Stimulated activated naive B cell treated with anti-CD40 and anti-IgM and Interleukin-4, amounts not matched to agents 10 μg/mL and 1 μg/mL and 100 μg/mL, for 72 hours (primary cell): ENCODE data around the gene PAX5.

Source experiments
- ATAC-seq, 2 donors: fragments of 150-1000 bp; cut with Tn5 transposase; replicated peaks; 2 replicates each; pipeline ENCODE4 v1.10.0; 2021; ENCODE audit warnings: moderate library complexity in 1 of 2
- DNase-seq: peaks from one replicate; pipeline ENCODE4 v3.0.0; 2021
- H3K27ac Mint-ChIP-seq: one replicate; pipeline ENCODE4 v1.8.0; 2022; ENCODE audit warnings: mild to moderate bottlenecking, mixed read lengths
- H3K27me3 Mint-ChIP-seq, 2 donors: one replicate each; pipeline ENCODE4 v1.8.0; 2022; ENCODE audit warnings: mixed read lengths in 2 of 2
- H3K36me3 Mint-ChIP-seq, 2 donors: one replicate each; pipeline ENCODE4 v1.8.0; 2022; ENCODE audit warnings: mixed read lengths in 2 of 2, mild to moderate bottlenecking in 1 of 2
- H3K4me1 Mint-ChIP-seq, 2 donors: one replicate each; pipeline ENCODE4 v1.8.0; 2022; ENCODE audit warnings: mixed read lengths in 2 of 2, mild to moderate bottlenecking in 1 of 2
- H3K4me3 Mint-ChIP-seq, 2 donors: one replicate each; pipeline ENCODE4 v1.8.0; 2022; ENCODE audit warnings: mild to moderate bottlenecking in 2 of 2, mixed read lengths in 2 of 2, moderate library complexity in 1 of 2
- H3K9me3 Mint-ChIP-seq, 2 donors: one replicate each; pipeline ENCODE4 v1.8.0; 2022; ENCODE audit warnings: mixed read lengths in 2 of 2, mild to moderate bottlenecking in 1 of 2

PAX5 gene

GRCh38 chr9:36928670-36929349 is 105.3 kb downstream of the PAX5 start:
- H3K4me3 Mint-ChIP-seq: peak overlapping the region; percentile 64 to 67
- H3K27ac Mint-ChIP-seq: peak overlapping the region; percentile 82
- DNase-seq (peak; percentile 46), ATAC-seq (peak; percentile 84 to 92)
- no peaks in the 10 kb centered on the region for H3K27me3 Mint-ChIP-seq
- peaks cover 5 to 6% of the 10 kb centered on the region in 2 donors for H3K9me3 Mint-ChIP-seq
- peaks cover 77 to 87% of the 10 kb centered on the region in 2 donors for H3K36me3 Mint-ChIP-seq
- H3K4me1 Mint-ChIP-seq: peaks cover 72 to 96% of the 10 kb centered on the region in 2 donors

- peaks cover 72 to 97% of the 10 kb centered on the region in 2 donors for H3K4me1 Mint-ChIP-seq
- peaks cover 4 to 5% of the 10 kb centered on the region in 2 donors for H3K9me3 Mint-ChIP-seq
- peak overlapping the region in 1 of 2 donors; percentile 15 for H3K4me3 Mint-ChIP-seq
- H3K27ac Mint-ChIP-seq: peak overlapping the region; percentile 82
- peaks cover 77 to 86% of the 10 kb centered on the region in 2 donors for H3K36me3 Mint-ChIP-seq
- H3K27me3 Mint-ChIP-seq: no peaks in the 10 kb centered on the region
- ATAC-seq: peak in 1 of 2 donors; percentile 21
- DNase-seq: no peak
These were observed 105.9 kb downstream of the PAX5 start for GRCh38 chr9:36928210-36928609.

- peak overlapping the region; percentile 94 for H3K27ac Mint-ChIP-seq
These were observed 109.2 kb downstream of the PAX5 start for GRCh38 chr9:36924757-36925432.

GRCh38 chr9:36924071-36924470 is 110.0 kb downstream of the PAX5 start:
- DNase-seq (no peak), ATAC-seq (peak; percentile 64 to 69)
- Mint-ChIP-seq H3K4me1 (peaks cover 64 to 95% of the 10 kb centered on the region in 2 donors), H3K36me3 (peaks cover 82 to 87% of the 10 kb centered on the region in 2 donors), H3K27me3 (no peaks in the 10 kb centered on the region), H3K9me3 (peaks cover 0 to 3% of the 10 kb centered on the region in 2 donors), H3K27ac (peak overlapping the region; percentile 94), H3K4me3 (peak overlapping the region in 1 of 2 donors; percentile 54)

More at GRCh38 chr9:36924757-36925432, 109.2 kb downstream of the PAX5 start:
- Mint-ChIP-seq H3K4me3 (peak overlapping the region; percentile 2 to 54), H3K27me3 (no peaks in the 10 kb centered on the region), H3K9me3 (peaks cover 0 to 1% of the 10 kb centered on the region in 2 donors), H3K4me1 (peaks cover 72 to 95% of the 10 kb centered on the region in 2 donors), H3K36me3 (peaks cover 76 to 86% of the 10 kb centered on the region in 2 donors)
- ATAC-seq (no peak), DNase-seq (no peak)

- H3K36me3 Mint-ChIP-seq: peaks cover 80 to 87% of the 10 kb centered on the region in 2 donors
- peak overlapping the region in 1 of 2 donors; percentile 12 for H3K4me3 Mint-ChIP-seq
- H3K4me1 Mint-ChIP-seq: peaks cover 58 to 95% of the 10 kb centered on the region in 2 donors
- DNase-seq (no peak), ATAC-seq (no peak)
- peaks cover 0 to 2% of the 10 kb centered on the region in 2 donors for H3K9me3 Mint-ChIP-seq
- H3K27me3 Mint-ChIP-seq: no peaks in the 10 kb centered on the region
- peak overlapping the region; percentile 94 for H3K27ac Mint-ChIP-seq
These were observed 110.9 kb downstream of the PAX5 start for GRCh38 chr9:36923025-36923625.

- Mint-ChIP-seq H3K27me3 (no peaks in the 10 kb centered on the region), H3K36me3 (peaks cover 79 to 89% of the 10 kb centered on the region in 2 donors), H3K9me3 (peaks cover 0 to 2% of the 10 kb centered on the region in 2 donors), H3K4me3 (no peak overlapping the region), H3K27ac (peak overlapping the region; percentile 94), H3K4me1 (peaks cover 59 to 95% of the 10 kb centered on the region in 2 donors)
- DNase-seq (no peak), ATAC-seq (peak; percentile 33 to 42)
These were observed 111.5 kb downstream of the PAX5 start for GRCh38 chr9:36922548-36922947.

GRCh38 chr9:36914212-36914577 is 119.9 kb downstream of the PAX5 start:
- no peak overlapping the region for H3K4me3 Mint-ChIP-seq
- H3K27me3 Mint-ChIP-seq: no peaks in the 10 kb centered on the region
- H3K4me1 Mint-ChIP-seq: peaks cover 25 to 57% of the 10 kb centered on the region in 2 donors
- DNase-seq (no peak), ATAC-seq (no peak)
- peak overlapping the region; percentile 37 for H3K27ac Mint-ChIP-seq
- H3K9me3 Mint-ChIP-seq: no peaks in the 10 kb centered on the region
- peaks cover 43 to 55% of the 10 kb centered on the region in 2 donors for H3K36me3 Mint-ChIP-seq

GRCh38 chr9:36913393-36914211 is 120.5 kb downstream of the PAX5 start:
- DNase-seq: no peak
- H3K9me3 Mint-ChIP-seq: no peaks in the 10 kb centered on the region
- peak in 1 of 2 donors; percentile 22 for ATAC-seq
- H3K4me1 Mint-ChIP-seq: peaks cover 27 to 53% of the 10 kb centered on the region in 2 donors
- H3K4me3 Mint-ChIP-seq: no peak overlapping the region
- no peaks in the 10 kb centered on the region for H3K27me3 Mint-ChIP-seq
- H3K27ac Mint-ChIP-seq: peak overlapping the region; percentile 91
- peaks cover 38 to 51% of the 10 kb centered on the region in 2 donors for H3K36me3 Mint-ChIP-seq

GRCh38 chr9:36912620-36913019 is 121.4 kb downstream of the PAX5 start:
- no peaks in the 10 kb centered on the region for H3K9me3 Mint-ChIP-seq

GRCh38 chr9:36911601-36912412 is 122.3 kb downstream of the PAX5 start:
- Mint-ChIP-seq H3K4me1 (peaks cover 25 to 60% of the 10 kb centered on the region in 2 donors), H3K9me3 (no peaks in the 10 kb centered on the region), H3K4me3 (no peak overlapping the region), H3K36me3 (peaks cover 42 to 54% of the 10 kb centered on the region in 2 donors), H3K27ac (peak overlapping the region; percentile 72), H3K27me3 (no peaks in the 10 kb centered on the region)
- ATAC-seq (no peak), DNase-seq (no peak)

More at GRCh38 chr9:36912620-36913019, 121.4 kb downstream of the PAX5 start:
- Mint-ChIP-seq H3K4me3 (no peak overlapping the region), H3K27ac (peak overlapping the region; percentile 91), H3K27me3 (no peaks in the 10 kb centered on the region), H3K4me1 (peaks cover 24 to 52% of the 10 kb centered on the region in 2 donors), H3K36me3 (peaks cover 36 to 49% of the 10 kb centered on the region in 2 donors)
- no peak for DNase-seq
- ATAC-seq: peak in 1 of 2 donors; percentile 20

- no peak overlapping the region for H3K4me3 Mint-ChIP-seq
These were observed 123.0 kb downstream of the PAX5 start for GRCh38 chr9:36911037-36911436.

GRCh38 chr9:36906492-36906891 is 127.6 kb downstream of the PAX5 start:
- Mint-ChIP-seq H3K4me3 (no peak overlapping the region), H3K27ac (peak overlapping the region; percentile 84), H3K36me3 (peaks cover 55 to 73% of the 10 kb centered on the region in 2 donors), H3K4me1 (peaks cover 52 to 85% of the 10 kb centered on the region in 2 donors), H3K9me3 (no peaks in the 10 kb centered on the region), H3K27me3 (no peaks in the 10 kb centered on the region)
- no peak for DNase-seq
- no peak for ATAC-seq

More at GRCh38 chr9:36911037-36911436, 123.0 kb downstream of the PAX5 start:
- DNase-seq: no peak
- peak overlapping the region; percentile 72 for H3K27ac Mint-ChIP-seq
- H3K27me3 Mint-ChIP-seq: no peaks in the 10 kb centered on the region
- no peak for ATAC-seq
- no peaks in the 10 kb centered on the region for H3K9me3 Mint-ChIP-seq
- peaks cover 44 to 57% of the 10 kb centered on the region in 2 donors for H3K36me3 Mint-ChIP-seq
- peaks cover 26 to 67% of the 10 kb centered on the region in 2 donors for H3K4me1 Mint-ChIP-seq
